ENCODE results near the gene MATCAP1. TPM values are rescaled to one million over a fixed set of nuclear protein-coding genes. Genes with fewer than 3 reads are reported as not detected.
A peak's percentile ranks its signal among the peaks of the same experiment; 100 is the strongest.

Gene MATCAP1
- total and polyA plus RNA-seq, 2 experiments from 2014 or later, result 3.8 to 6.4 TPM

GRCh38 chr16:67167588-67167987 lies 16.2 kb downstream of the MATCAP1 start:
- WGBS, 2 experiments (ENCODE audit: low coverage in 1 of 2, low lambda C conversion rate in 2 of 2, missing lambda C conversion rate in 2 of 2), result 89 to 93% methylated on average over 6 to 7 of the region's 7 CpGs
- in situ Hi-C loops (cut with MboI), result loop anchor here (25.0 kb wide), 1 partner anchor 205 kb away; the partner anchor contains the start of gene CES3
- H3K9ac ChIP-seq, result no peak overlapping the region
- no peaks in the 10 kb centered on the region for H3K36me3 ChIP-seq (ENCODE audit: low read depth)
- H3K9me3 ChIP-seq (ENCODE audit: low read depth), result no peaks in the 10 kb centered on the region
- H3K4me3 ChIP-seq, result no peak overlapping the region
- no peaks in the 10 kb centered on the region for H3K4me1 ChIP-seq (ENCODE audit: insufficient read depth)
- no peaks in the 10 kb centered on the region for H3K79me2 ChIP-seq (ENCODE audit: insufficient read depth)
- no peaks in the 10 kb centered on the region for H3K9me2 ChIP-seq (ENCODE audit: insufficient read depth)
- no peak overlapping the region for H2AFZ ChIP-seq
- H3K4me2 ChIP-seq (ENCODE audit: unreplicated experiment), result no peak overlapping the region
- no peaks in the 10 kb centered on the region for H4K20me1 ChIP-seq (ENCODE audit: insufficient read depth)
- TF ChIP-seq EZH2 (IDR thresholded peaks at IDR 0.05; ENCODE audit: insufficient read depth, poor library complexity, severe bottlenecking), result no peak
- no peak for TF ChIP-seq EZH2phosphoT487 (IDR thresholded peaks at IDR 0.05; ENCODE audit: insufficient read depth, low read depth)
- no peak for DNase-seq
- H3K27me3 ChIP-seq (replicated peaks; ENCODE audit: insufficient read depth), result no peaks in the 10 kb centered on the region
- peaks cover 19% of the 10 kb centered on the region for H3F3A ChIP-seq (ENCODE audit: insufficient read depth)
- no peak overlapping the region for H3K27ac ChIP-seq

GRCh38 chr16:67166598-67167168 lies 17.1 kb downstream of the MATCAP1 start:
- no peaks in the 10 kb centered on the region for H3K9me3 ChIP-seq (ENCODE audit: low read depth)
- H3K27me3 ChIP-seq (replicated peaks; ENCODE audit: insufficient read depth), result no peaks in the 10 kb centered on the region
- no peak overlapping the region for H3K27ac ChIP-seq
- H3K4me3 ChIP-seq, result no peak overlapping the region
- H3K4me2 ChIP-seq (ENCODE audit: unreplicated experiment), result no peak overlapping the region
- peaks cover 15% of the 10 kb centered on the region for H3F3A ChIP-seq (ENCODE audit: insufficient read depth)
- WGBS, 2 experiments (ENCODE audit: low coverage in 1 of 2, low lambda C conversion rate in 2 of 2, missing lambda C conversion rate in 2 of 2), result 75 to 80% methylated on average over 5 of the region's 5 CpGs
- H4K20me1 ChIP-seq (ENCODE audit: insufficient read depth), result no peaks in the 10 kb centered on the region
- no peaks in the 10 kb centered on the region for H3K79me2 ChIP-seq (ENCODE audit: insufficient read depth)
- no peaks in the 10 kb centered on the region for H3K36me3 ChIP-seq (ENCODE audit: low read depth)
- DNase-seq, result no peak
- no peak for TF ChIP-seq EZH2 (IDR thresholded peaks at IDR 0.05; ENCODE audit: insufficient read depth, poor library complexity, severe bottlenecking)
- TF ChIP-seq EZH2phosphoT487 (IDR thresholded peaks at IDR 0.05; ENCODE audit: insufficient read depth, low read depth), result no peak
- in situ Hi-C loops (cut with MboI), result loop anchor here (25.0 kb wide), 1 partner anchor 204 kb away; the partner anchor contains the start of gene CES3
- no peaks in the 10 kb centered on the region for H3K4me1 ChIP-seq (ENCODE audit: insufficient read depth)
- no peak overlapping the region for H3K9ac ChIP-seq
- H3K9me2 ChIP-seq (ENCODE audit: insufficient read depth), result no peaks in the 10 kb centered on the region
- no peak overlapping the region for H2AFZ ChIP-seq

GRCh38 chr16:67166110-67166547 lies 17.6 kb downstream of the MATCAP1 start:
- WGBS, 2 experiments (ENCODE audit: low coverage in 1 of 2, low lambda C conversion rate in 2 of 2, missing lambda C conversion rate in 2 of 2), result 76 to 80% methylated on average over 14 to 18 of the region's 18 CpGs

GRCh38 chr16:67165121-67166078 lies 18.4 kb downstream of the MATCAP1 start:
- no peak overlapping the region for H3K9ac ChIP-seq
- H3K36me3 ChIP-seq (ENCODE audit: low read depth), result no peaks in the 10 kb centered on the region
- no peaks in the 10 kb centered on the region for H3K4me1 ChIP-seq (ENCODE audit: insufficient read depth)
- no peak overlapping the region for H3K27ac ChIP-seq
- 31% methylated on average over 80 to 85 of the region's 85 CpGs for WGBS, 2 experiments (ENCODE audit: low coverage in 1 of 2, low lambda C conversion rate in 2 of 2, missing lambda C conversion rate in 2 of 2)
- no peaks in the 10 kb centered on the region for H3K9me2 ChIP-seq (ENCODE audit: insufficient read depth)
- TF ChIP-seq EZH2phosphoT487 (IDR thresholded peaks at IDR 0.05; ENCODE audit: insufficient read depth, low read depth) (no peak), EZH2 (IDR thresholded peaks at IDR 0.05; ENCODE audit: insufficient read depth, poor library complexity, severe bottlenecking) (no peak)
- peak overlapping the region; percentile 49; the same call in 1 of the 2 replicates for H3K4me3 ChIP-seq
- H3F3A ChIP-seq (ENCODE audit: insufficient read depth), result peaks cover 5% of the 10 kb centered on the region; the same call in 1 of the 2 replicates
- H3K9me3 ChIP-seq (ENCODE audit: low read depth), result no peaks in the 10 kb centered on the region
- 0 out of 2 replicates have a peak, but pooled peaks cover 1% of the 10 kb centered on the region for H3K79me2 ChIP-seq (ENCODE audit: insufficient read depth)
- DNase-seq, result peak; percentile 45
- in situ Hi-C loops (cut with MboI), result loop anchor here (25.0 kb wide), 1 partner anchor 203 kb away; the partner anchor contains the start of gene CES3
- H3K4me2 ChIP-seq (ENCODE audit: unreplicated experiment), result no peak overlapping the region
- H2AFZ ChIP-seq, result no peak overlapping the region
- no peaks in the 10 kb centered on the region for H3K27me3 ChIP-seq (replicated peaks; ENCODE audit: insufficient read depth)
- no peaks in the 10 kb centered on the region for H4K20me1 ChIP-seq (ENCODE audit: insufficient read depth)

More at GRCh38 chr16:67166110-67166547, 17.6 kb downstream of the MATCAP1 start:
- Histone ChIP-seq H3K79me2 (ENCODE audit: insufficient read depth) (no peaks in the 10 kb centered on the region), H3K4me3 (no peak overlapping the region), H3K27me3 (replicated peaks; ENCODE audit: insufficient read depth) (no peaks in the 10 kb centered on the region), H3K9ac (no peak overlapping the region), H4K20me1 (ENCODE audit: insufficient read depth) (no peaks in the 10 kb centered on the region), H3K9me2 (ENCODE audit: insufficient read depth) (no peaks in the 10 kb centered on the region), H3F3A (ENCODE audit: insufficient read depth) (peaks cover 10% of the 10 kb centered on the region), H3K9me3 (ENCODE audit: low read depth) (no peaks in the 10 kb centered on the region), H3K4me1 (ENCODE audit: insufficient read depth) (no peaks in the 10 kb centered on the region), H2AFZ (no peak overlapping the region), H3K36me3 (ENCODE audit: low read depth) (no peaks in the 10 kb centered on the region), H3K27ac (no peak overlapping the region), H3K4me2 (ENCODE audit: unreplicated experiment) (no peak overlapping the region)
- in situ Hi-C loops (cut with MboI), result loop anchor here (25.0 kb wide), 1 partner anchor 204 kb away; the partner anchor contains the start of gene CES3
- TF ChIP-seq EZH2 (IDR thresholded peaks at IDR 0.05; ENCODE audit: insufficient read depth, poor library complexity, severe bottlenecking), result no peak
- TF ChIP-seq EZH2phosphoT487 (IDR thresholded peaks at IDR 0.05; ENCODE audit: insufficient read depth, low read depth), result no peak
- DNase-seq, result no peak

Measured in GM23248 (cell line).